GM18867 (cell line): ENCODE results near the gene PPP1R1C.

Source experiments
- ATAC-seq: cut with Tn5 transposase; IDR thresholded peaks from one replicate; pipeline ENCODE4 v1.9.1; 2021; ENCODE audit warnings: mild to moderate bottlenecking, moderate library complexity; ENCODE audit not compliant: unreplicated experiment

Gene PPP1R1C

GRCh38 chr2:182097571-182098164 is 112.0 kb downstream of the PPP1R1C start:
- no peak for ATAC-seq

DNA sequence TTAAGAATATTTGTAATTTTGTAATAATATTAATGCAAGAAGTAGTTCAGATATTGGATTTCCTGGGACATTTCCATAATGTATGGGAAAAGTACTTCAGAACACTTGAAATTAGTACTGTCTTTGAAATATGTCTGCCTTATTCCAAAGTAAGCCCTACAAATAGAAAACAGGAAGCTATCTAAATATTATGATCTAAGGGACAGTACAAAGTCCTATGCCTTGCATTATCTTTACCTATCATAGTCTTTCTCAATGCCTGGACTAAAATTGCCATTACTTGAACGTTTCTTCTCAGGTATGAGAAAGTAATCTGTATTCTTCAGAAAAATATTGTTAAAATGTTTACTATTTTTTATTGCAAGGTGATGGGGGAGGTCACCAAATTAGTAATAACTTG is 113.0 kb downstream of the PPP1R1C start:
- no peak for ATAC-seq

GRCh38 chr2:182101263-182101662 is 115.6 kb downstream of the PPP1R1C start:
- ATAC-seq = peak; percentile 69

- no peak for ATAC-seq
These were observed 117.9 kb downstream of the PPP1R1C start for GRCh38 chr2:182103526-182103925.

GRCh38 chr2:182110347-182110746 is 124.7 kb downstream of the PPP1R1C start:
- ATAC-seq = no peak

- no peak for ATAC-seq
These were observed 127.7 kb downstream of the PPP1R1C start for GRCh38 chr2:182113334-182113733.

DNA sequence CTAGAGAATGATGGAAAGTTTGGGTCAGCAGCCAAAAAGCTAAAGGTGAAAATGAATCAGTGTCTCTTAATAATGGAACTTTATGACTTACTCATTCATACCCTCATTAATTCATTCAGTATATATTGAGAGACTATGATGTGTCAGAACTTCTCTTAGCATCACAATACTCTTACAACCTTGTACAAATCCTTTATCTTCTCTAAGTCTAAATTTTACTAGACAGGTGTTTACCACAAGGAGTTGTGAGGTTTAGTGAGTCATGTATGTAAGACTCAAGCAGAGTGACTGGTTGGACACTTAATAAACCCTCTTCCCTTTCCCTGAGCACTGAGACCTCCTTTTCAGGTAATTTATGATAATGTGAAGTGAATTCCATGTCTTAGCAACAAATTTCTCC is 129.6 kb downstream of the PPP1R1C start:
- no peak for ATAC-seq

GRCh38 chr2:182116774-182117173 is 131.1 kb downstream of the PPP1R1C start:
- ATAC-seq = no peak

DNA sequence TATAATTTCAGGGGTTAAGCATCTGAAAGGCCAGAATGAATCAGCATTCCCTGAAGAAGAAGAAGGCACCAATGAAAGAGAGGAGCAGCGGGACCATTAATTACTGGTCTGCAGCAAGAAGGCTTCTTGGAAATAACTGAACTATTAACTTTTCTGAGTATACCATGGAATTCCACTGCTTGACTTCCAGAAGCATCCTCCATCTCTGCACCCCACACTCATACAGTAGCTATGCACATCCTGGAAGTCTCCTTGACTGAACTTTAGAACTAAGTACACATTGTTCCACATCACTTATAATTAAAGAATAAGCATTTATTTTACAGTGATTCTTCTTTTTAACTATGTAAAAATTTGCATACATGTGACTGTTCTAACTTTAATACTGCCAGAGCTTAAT is 131.5 kb downstream of the PPP1R1C start:
- no peak for ATAC-seq

DNA sequence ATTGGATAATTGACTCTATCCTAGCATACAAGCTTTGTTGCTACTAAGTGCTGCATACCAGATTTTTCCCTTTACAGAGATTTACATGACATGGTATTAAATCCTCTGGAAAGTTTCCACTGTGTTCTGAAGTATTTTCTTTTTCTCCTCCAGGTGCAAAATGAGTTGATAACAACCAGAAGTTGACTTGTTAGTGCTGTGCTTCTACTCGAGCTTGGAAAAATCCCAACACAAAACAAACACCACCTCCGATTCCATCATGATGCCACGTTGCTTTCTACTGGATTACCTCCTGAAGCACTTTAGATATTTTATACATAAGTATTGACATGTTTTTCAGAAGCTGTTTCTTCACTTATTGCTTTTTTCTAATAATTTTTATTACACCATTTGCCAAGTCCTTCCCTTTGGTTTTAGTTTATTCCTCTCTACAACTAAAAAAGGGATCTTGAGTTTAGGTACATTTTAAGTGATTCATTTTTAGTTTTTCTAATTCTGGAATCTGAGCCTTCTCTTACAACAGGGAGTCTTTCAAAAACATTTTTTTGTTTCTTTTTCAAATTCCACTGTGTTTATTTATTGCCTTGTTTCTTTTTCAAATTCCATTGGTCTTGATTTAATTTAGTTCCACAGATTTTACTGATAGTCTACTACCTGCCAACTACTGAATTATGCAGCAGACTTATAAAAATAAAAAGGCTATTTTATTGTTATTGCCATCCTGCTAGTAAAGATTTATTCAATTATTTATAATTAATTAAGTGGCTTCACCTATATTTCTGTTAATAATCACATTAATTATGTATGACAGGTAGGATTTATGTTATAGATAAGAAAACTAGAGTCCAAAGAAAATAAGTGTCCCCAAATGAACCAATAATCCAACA is 143.4 kb downstream of the PPP1R1C start:
- no peak for ATAC-seq

DNA sequence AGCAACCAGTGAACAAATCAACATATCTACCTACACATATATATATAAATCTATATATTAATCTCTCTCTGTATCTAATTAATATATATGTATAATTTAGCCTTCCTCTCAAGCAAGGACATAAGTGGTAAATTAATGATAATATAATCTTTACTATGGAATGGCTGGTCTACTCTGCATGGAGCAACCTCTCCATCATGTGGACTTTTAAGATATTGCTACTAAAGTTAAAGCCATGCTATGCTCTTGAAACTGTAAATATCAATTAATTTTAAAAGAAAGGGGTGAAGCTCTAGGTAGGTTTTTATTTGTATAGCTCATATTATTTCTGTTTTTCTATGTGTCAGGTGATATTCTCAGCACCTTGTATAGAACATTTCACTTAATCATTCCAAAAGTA is 147.0 kb downstream of the PPP1R1C start:
- no peak for ATAC-seq

GRCh38 chr2:182133195-182133891 is 147.7 kb downstream of the PPP1R1C start:
- no peak for ATAC-seq

- ATAC-seq = no peak
These were observed 148.5 kb downstream of the PPP1R1C start for GRCh38 chr2:182134201-182134600.

DNA sequence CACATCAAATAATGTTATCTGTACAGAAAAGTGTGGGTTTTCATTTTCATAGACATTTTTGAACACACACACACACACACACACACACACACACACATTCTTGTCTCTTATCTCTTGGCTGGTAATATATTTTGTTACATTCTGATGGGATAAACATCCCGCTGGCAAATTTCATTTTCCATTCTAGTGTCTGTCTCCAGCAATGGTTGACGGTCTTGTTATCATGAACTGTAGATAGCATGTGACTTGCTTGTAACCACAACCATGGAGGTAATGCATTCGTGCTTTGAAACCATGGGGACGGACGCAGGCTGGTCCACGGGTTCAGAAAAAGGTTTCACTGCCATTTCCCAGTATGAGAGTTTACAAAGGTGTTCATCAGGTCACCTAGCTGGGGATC is 156.4 kb downstream of the PPP1R1C start:
- no peak for ATAC-seq

DNA sequence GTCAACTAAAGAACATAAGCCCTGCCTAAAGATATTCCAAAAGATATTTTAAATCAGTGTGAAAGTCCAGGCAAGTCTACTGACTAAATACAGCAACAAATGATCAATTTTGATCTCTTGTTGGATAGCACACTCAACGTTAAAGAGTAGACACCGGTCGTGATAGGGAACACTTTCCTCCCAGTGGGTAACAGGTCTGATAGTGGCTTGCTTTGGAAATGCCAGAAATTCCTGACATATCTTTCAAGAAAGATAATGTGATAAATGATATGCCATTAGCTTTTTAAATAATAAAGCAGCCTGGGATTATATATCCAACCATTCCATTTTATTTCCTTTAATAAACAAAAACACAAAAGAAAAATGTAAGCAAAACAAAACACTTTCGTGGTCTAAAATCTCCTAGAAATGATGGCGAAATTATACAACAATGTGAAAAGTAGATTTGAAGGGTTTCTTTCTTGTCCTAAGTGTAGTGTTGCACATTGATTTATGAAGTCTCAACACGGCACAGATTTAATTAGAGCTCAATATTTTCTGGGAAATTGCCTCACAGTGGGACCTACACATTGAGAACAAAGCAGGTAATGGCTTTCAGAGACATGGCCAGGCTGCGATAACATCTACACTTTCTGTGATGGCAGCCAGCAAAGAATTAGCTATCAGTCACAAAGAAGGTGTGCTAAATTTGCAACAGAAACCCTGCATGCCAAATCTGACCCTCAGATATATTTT is 158.6 kb downstream of the PPP1R1C start:
- no peak for ATAC-seq

- ATAC-seq = no peak
These were observed 159.1 kb downstream of the PPP1R1C start for GRCh38 chr2:182144776-182145165.

GRCh38 chr2:182148344-182148743 is 162.7 kb downstream of the PPP1R1C start:
- ATAC-seq = no peak

DNA sequence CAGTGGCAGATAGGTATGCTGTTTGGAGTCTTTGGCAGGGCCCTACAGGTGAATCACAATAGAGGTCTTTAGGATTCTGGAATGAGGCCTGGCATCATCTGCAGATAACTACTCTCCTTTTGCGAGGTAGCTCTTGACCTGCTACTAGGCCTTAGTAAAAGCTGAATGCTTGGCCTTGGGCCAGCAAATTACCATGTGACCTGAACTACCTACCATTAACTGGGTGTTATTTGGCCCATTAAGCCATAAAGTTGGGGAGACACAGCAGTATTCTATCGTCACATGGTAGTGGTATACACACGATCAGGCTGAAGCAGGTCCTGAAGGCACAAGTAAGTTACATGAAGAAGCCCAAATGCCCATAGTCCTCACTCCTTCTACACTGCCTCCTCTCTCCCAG is 178.2 kb downstream of the PPP1R1C start:
- no peak for ATAC-seq

GRCh38 chr2:182164686-182165085 is 179.0 kb downstream of the PPP1R1C start:
- no peak for ATAC-seq

DNA sequence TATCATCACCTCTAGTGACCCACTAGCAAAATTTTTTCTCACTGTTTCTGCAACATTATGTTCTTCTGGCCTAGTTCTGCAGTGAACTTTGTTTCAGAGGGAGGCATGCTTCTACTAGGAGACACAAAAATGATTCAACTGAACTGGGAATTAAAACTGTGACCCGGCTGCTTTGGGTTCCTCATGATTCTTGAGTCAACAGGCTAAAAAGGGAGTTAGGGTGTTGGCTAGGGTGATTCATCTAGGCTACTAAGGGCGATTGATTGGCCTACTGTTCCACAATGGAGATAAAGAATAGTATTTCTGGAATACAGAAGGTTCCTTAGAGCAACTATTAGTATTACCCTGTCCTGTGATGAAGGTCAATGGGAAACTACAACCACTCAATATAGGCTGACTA is 179.5 kb downstream of the PPP1R1C start:
- no peak for ATAC-seq

DNA sequence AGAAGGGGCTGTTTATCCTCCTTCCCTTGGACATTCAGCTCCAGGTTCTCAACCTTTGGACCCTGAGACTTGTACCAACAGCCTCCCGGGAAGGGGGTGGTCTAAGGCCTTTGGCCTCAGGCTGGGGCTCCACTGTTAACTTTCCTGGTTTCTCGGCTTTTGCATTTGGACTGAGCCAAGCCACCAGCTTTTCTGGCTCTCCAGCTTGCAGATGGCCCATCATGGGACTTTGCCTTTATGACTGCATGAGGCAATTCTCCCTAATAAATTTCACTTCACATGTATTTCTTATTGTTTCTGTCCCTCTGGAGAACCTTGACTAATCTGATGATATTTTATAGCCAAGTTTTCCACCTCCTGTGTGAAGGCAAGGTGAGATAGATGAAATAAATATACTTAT is 180.8 kb downstream of the PPP1R1C start:
- ATAC-seq = no peak
